Motor neuron (in vitro differentiated cells): ENCODE data around the gene HSBP1L1. TPM values are rescaled to one million over a fixed set of nuclear protein-coding genes. Genes with fewer than 3 reads are reported as not detected.

Source experiments
- ATAC-seq, 8 experiments: fragments of 200-7000 bp; cut with Tn5 transposase; replicated peaks in 6 of 8; 2 replicates each; pipeline ENCODE4 v1.8.0; 2021; ENCODE audit warnings: mild to moderate bottlenecking in 8 of 8, moderate library complexity in 8 of 8
- H3K27ac ChIP-seq, 2 donors: fragments of 250-450 bp; sonication (Bioruptor Pico); 2 replicates each; pipeline ENCODE4 v1.9.0; 2021; ENCODE audit warnings: antibody characterized with exemption in 2 of 2, mild to moderate bottlenecking in 2 of 2, moderate library complexity in 1 of 2
- H3K4me1 ChIP-seq, 2 donors: fragments of 250-450 bp; sonication (Bioruptor Pico); replicated peaks in 1 of 2; 2 replicates each; pipeline ENCODE4 v1.6.1; 2021; ENCODE audit warnings: antibody characterized with exemption in 2 of 2, mild to moderate bottlenecking in 2 of 2, moderate library complexity in 1 of 2
- H3K4me3 ChIP-seq, 5 donors: fragments of 250-450 bp; sonication (Bioruptor Pico); 2 replicates each; pipeline ENCODE4 v1.9.0; 2021; ENCODE audit warnings: antibody characterized with exemption in 5 of 5, mild to moderate bottlenecking in 5 of 5, moderate library complexity in 4 of 5
- WGBS, 10 experiments: fragments of 450-650 bp; shearing (Covaris generic); methylation state at CpG; one replicate each; pipeline ENCODE4 v1.0.0; 2022; 5-methylcytosine and 5-hydroxymethylcytosine counted together
- in situ Hi-C, 9 experiments: fragments of 400-800 bp; cut with MboI; loops; one replicate each; pipeline ENCODE4 v1.15.0; 2021; ENCODE audit warnings: low sequenced_read_pairs in 9 of 9, low pct_unique_long_range_greater_than_20kb in 2 of 9; ENCODE audit not compliant: unreplicated experiment in 9 of 9
- total RNA-seq, 8 experiments: library from RNA; unstranded; fragments of 300-600 nt; gene quantifications; 2 replicates each; pipeline versions ENCODE4 v1.2.3 to v1.2.4, GENCODE V29; 2022

HSBP1L1 gene
- total RNA-seq, 8 experiments from 2014 or later: 4.3 to 29.7 (median 8.1) TPM

GRCh38 chr18:79923896-79924585 is 40.4 kb upstream of the HSBP1L1 start:
- 80 to 100% (median 99%) methylated on average over 1 to 15 of the region's 26 CpGs for WGBS, 10 experiments
- Histone ChIP-seq H3K27ac (no peak overlapping the region), H3K4me1 (peaks cover 0 to 8% of the 10 kb centered on the region in 2 donors), H3K4me3 (no peak overlapping the region)
- in situ Hi-C loops: no loop called here
- no peak for ATAC-seq

GRCh38 chr18:79924814-79925731 is 39.4 kb upstream of the HSBP1L1 start:
- Histone ChIP-seq H3K27ac (no peak overlapping the region), H3K4me1 (peaks cover 0 to 8% of the 10 kb centered on the region in 2 donors), H3K4me3 (no peak overlapping the region)
- WGBS, 10 experiments: 60 to 100% (median 86%) methylated on average over 2 to 13 of the region's 25 CpGs; no CpG with 5 or more reads in 1 of the 10 experiments
- in situ Hi-C loops: no loop called here
- ATAC-seq: peak in 5 of 8 experiments; percentile 78 to 97 (median 87)

- peaks cover 0 to 8% of the 10 kb centered on the region in 2 donors for H3K4me1 ChIP-seq
- in situ Hi-C loops: no loop called here
- WGBS, 10 experiments: 80 to 100% (median 96%) methylated on average over 1 to 11 of the region's 11 CpGs; no CpG with 5 or more reads in 4 of the 10 experiments
- no peak for ATAC-seq
- no peak overlapping the region for H3K4me3 ChIP-seq
- H3K27ac ChIP-seq: no peak overlapping the region
Observed at GRCh38 chr18:79926306-79926705, 38.1 kb upstream of the HSBP1L1 start.

GRCh38 chr18:79926715-79927606 is 37.5 kb upstream of the HSBP1L1 start:
- ATAC-seq: no peak
- 51 to 100% (median 84%) methylated on average over 1 to 11 of the region's 21 CpGs; no CpG with 5 or more reads in 1 of the 10 experiments for WGBS, 10 experiments
- no peak overlapping the region for H3K4me3 ChIP-seq
- in situ Hi-C loops: no loop called here
- H3K27ac ChIP-seq: no peak overlapping the region
- H3K4me1 ChIP-seq: peaks cover 0 to 8% of the 10 kb centered on the region in 2 donors

- H3K4me1 ChIP-seq: peaks cover 0 to 8% of the 10 kb centered on the region in 2 donors
- H3K4me3 ChIP-seq: no peak overlapping the region
- 80 to 100% (median 93%) methylated on average over 1 to 5 of the region's 25 CpGs; no CpG with 5 or more reads in 5 of the 10 experiments for WGBS, 10 experiments
- ATAC-seq: no peak
- in situ Hi-C loops: no loop called here
- no peak overlapping the region for H3K27ac ChIP-seq
Observed at GRCh38 chr18:79927607-79928562, 36.6 kb upstream of the HSBP1L1 start.

- ATAC-seq: no peak
- WGBS, 10 experiments: 91 to 100% (median 96%) methylated on average over 1 to 4 of the region's 9 CpGs; no CpG with 5 or more reads in 6 of the 10 experiments
Observed at GRCh38 chr18:79928563-79928960, 35.9 kb upstream of the HSBP1L1 start.

GRCh38 chr18:79930020-79930642 is 34.3 kb upstream of the HSBP1L1 start:
- H3K27ac ChIP-seq: no peak overlapping the region
- H3K4me3 ChIP-seq: no peak overlapping the region
- WGBS, 10 experiments: 81 to 100% (median 95%) methylated on average over 1 to 2 of the region's 2 CpGs
- ATAC-seq: no peak
- in situ Hi-C loops: no loop called here
- H3K4me1 ChIP-seq: peaks cover 0 to 6% of the 10 kb centered on the region in 2 donors

More at GRCh38 chr18:79928563-79928960, 35.9 kb upstream of the HSBP1L1 start:
- peaks cover 0 to 8% of the 10 kb centered on the region in 2 donors for H3K4me1 ChIP-seq
- in situ Hi-C loops: no loop called here
- no peak overlapping the region for H3K4me3 ChIP-seq
- no peak overlapping the region for H3K27ac ChIP-seq

GRCh38 chr18:79931475-79931874 is 33.0 kb upstream of the HSBP1L1 start:
- H3K4me1 ChIP-seq: no peaks in the 10 kb centered on the region
- no peak overlapping the region for H3K4me3 ChIP-seq
- 8 to 100% (median 97%) methylated on average over 1 to 2 of the region's 2 CpGs for WGBS, 10 experiments
- no peak overlapping the region for H3K27ac ChIP-seq
- in situ Hi-C loops: no loop called here
- ATAC-seq: peak in 2 of 8 experiments; percentile 51 to 79

- Histone ChIP-seq H3K4me3 (no peak overlapping the region), H3K4me1 (no peaks in the 10 kb centered on the region), H3K27ac (no peak overlapping the region)
- in situ Hi-C loops: no loop called here
- 69 to 100% (median 92%) methylated on average over 1 to 3 of the region's 3 CpGs for WGBS, 10 experiments
- no peak for ATAC-seq
Observed at GRCh38 chr18:79932907-79933306, 31.5 kb upstream of the HSBP1L1 start.

- 17 to 100% (median 87%) methylated on average over 1 to 10 of the region's 10 CpGs; no CpG with 5 or more reads in 1 of the 10 experiments for WGBS, 10 experiments
- in situ Hi-C loops: no loop called here
- no peak overlapping the region for H3K27ac ChIP-seq
- no peaks in the 10 kb centered on the region for H3K4me1 ChIP-seq
- ATAC-seq: peak in 1 of 8 experiments; percentile 80
- H3K4me3 ChIP-seq: no peak overlapping the region
Observed at GRCh38 chr18:79933765-79934164, 30.7 kb upstream of the HSBP1L1 start.

- peak in 5 of 8 experiments; percentile 6 to 67 (median 25) for ATAC-seq
- in situ Hi-C loops: no loop called here
- 46 to 100% (median 81%) methylated on average over 1 to 7 of the region's 8 CpGs for WGBS, 10 experiments
- Histone ChIP-seq H3K4me1 (no peaks in the 10 kb centered on the region), H3K4me3 (no peak overlapping the region), H3K27ac (no peak overlapping the region)
Observed at GRCh38 chr18:79934311-79935097, 29.9 kb upstream of the HSBP1L1 start.
